Cardiac muscle cell (in vitro differentiated cells and primary cell): Measurements from ENCODE around the gene BAZ2B. TPM values are rescaled to one million over a fixed set of nuclear protein-coding genes. Genes with fewer than 3 reads are reported as not detected.

ENCODE experiments used
- DNase-seq, 2 donors: peaks; one replicate each; pipeline versions ENCODE4 v3.0.0 to v3.0.0-alpha.2; 2010 to 2017; ENCODE audit warnings: low read depth in 1 of 2, low spot score in 1 of 2
- H3K27ac ChIP-seq: fragments of 200-600 bp; sonication (generic); 2 replicates; pipeline ENCODE4 v1.5.1; 2016
- H3K27me3 ChIP-seq: fragments of 200-600 bp; sonication (generic); 2 replicates; pipeline ENCODE4 v1.6.0; 2016; ENCODE audit warnings: control low read depth
- H3K36me3 ChIP-seq: fragments of 200-600 bp; sonication (generic); 2 replicates; pipeline ENCODE4 v1.5.1; 2016; ENCODE audit warnings: control low read depth
- H3K4me1 ChIP-seq: fragments of 200-600 bp; sonication (generic); 2 replicates; pipeline ENCODE4 v1.8.1; 2017; ENCODE audit warnings: low read depth, mild to moderate bottlenecking, mixed run types
- H3K4me3 ChIP-seq: fragments of 200-600 bp; sonication (generic); 2 replicates; pipeline ENCODE4 v1.5.1; 2016; ENCODE audit warnings: mild to moderate bottlenecking
- H3K9me3 ChIP-seq: fragments of 200-600 bp; sonication (generic); 2 replicates; pipeline ENCODE4 v1.5.1; 2017; ENCODE audit warnings: low read depth, mild to moderate bottlenecking, control low read depth
- CTCF ChIP-seq: IDR thresholded peaks from 2 replicates; pipeline ENCODE4 v1.5.1; 2012; ENCODE audit warnings: low read depth, mild to moderate bottlenecking, low read length
- polyA plus RNA-seq: library from polyadenylated mRNA; unstranded; fragments of >200 nt; fragmentation: Nextera tagmentation; extraction: Ambion mirVana; gene quantifications from 2 replicates; pipeline ENCODE4 v1.2.1, GENCODE V29; 2016
- total RNA-seq: library from RNA; depleted of rRNA; stranded (reverse); fragments of >200 nt; gene quantifications from 2 replicates; pipeline ENCODE4 v1.2.3, GENCODE V29; 2016

BAZ2B gene
- 60.1 and 103 TPM in 2 replicates for total RNA-seq
- 62.1 and 91.3 TPM in 2 replicates for polyA plus RNA-seq

DNA sequence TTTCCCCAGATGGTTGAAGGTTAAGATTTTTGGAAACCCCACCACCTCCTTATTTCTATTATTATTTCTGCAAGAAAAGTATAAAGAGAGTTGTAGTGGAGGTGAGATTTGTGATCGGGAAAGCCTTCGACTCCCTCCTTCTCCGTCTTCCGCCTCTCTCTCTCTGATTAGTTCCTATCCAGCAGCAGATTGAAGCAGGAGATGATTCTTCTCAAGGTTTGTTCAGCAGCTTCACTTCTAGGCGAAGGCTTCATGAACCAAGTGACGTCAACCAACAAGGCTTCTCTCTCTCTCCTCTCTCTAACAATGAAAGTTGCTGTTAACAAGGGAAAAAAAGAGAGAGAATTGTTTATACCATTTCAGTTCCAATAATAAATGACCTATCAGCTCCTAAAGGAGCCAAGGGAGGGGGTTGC is at the start of gene BAZ2B:
BAZ2B (minus strand) TSS at position 263 of the 416 bp plus-strand sequence. CDS start 137,829 bp downstream, outside the sequence.
- DNase-seq = peak; percentile 62 to 85
- H3K27ac ChIP-seq = peak within 1 kb of the TSS; percentile 99
- peaks cover 19% of the 10 kb centered on the region for H3K4me1 ChIP-seq

DNA sequence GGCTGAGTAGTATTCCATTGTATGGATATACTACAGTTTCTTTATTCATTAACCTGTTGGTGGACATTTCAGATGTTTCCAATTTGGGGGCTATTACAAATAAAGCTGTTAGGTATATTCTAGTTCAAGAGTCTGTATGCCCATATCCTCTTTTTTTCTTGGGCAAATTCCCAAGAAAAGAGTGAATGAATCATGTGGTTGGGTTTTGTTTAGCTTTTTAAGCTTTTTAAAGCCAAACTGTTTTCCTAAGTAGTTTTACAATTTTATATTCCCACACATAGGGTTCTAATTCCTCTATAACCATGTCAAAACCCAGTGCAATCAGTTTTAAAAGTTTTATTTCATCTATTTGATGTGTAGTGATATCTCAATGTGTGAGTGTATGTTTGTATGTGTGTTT is 44.9 kb upstream of the BAZ2B start:
- H3K27me3 ChIP-seq = no peaks in the 10 kb centered on the region
- no peak for DNase-seq
- no peak for TF ChIP-seq CTCF
- H3K9me3 ChIP-seq = no peaks in the 10 kb centered on the region
- H3K4me1 ChIP-seq = no peaks in the 10 kb centered on the region
- no peak overlapping the region for H3K27ac ChIP-seq
- H3K4me3 ChIP-seq = no peak overlapping the region
- H3K36me3 ChIP-seq = no peaks in the 10 kb centered on the region

More for the DNA sequence above, at the start of gene BAZ2B:
- Histone ChIP-seq H3K4me3 (peak within 1 kb of the TSS; percentile 74), H3K36me3 (no peaks in the 10 kb centered on the region), H3K27me3 (no peaks in the 10 kb centered on the region), H3K9me3 (no peaks in the 10 kb centered on the region)
- TF ChIP-seq CTCF = no peak

DNA sequence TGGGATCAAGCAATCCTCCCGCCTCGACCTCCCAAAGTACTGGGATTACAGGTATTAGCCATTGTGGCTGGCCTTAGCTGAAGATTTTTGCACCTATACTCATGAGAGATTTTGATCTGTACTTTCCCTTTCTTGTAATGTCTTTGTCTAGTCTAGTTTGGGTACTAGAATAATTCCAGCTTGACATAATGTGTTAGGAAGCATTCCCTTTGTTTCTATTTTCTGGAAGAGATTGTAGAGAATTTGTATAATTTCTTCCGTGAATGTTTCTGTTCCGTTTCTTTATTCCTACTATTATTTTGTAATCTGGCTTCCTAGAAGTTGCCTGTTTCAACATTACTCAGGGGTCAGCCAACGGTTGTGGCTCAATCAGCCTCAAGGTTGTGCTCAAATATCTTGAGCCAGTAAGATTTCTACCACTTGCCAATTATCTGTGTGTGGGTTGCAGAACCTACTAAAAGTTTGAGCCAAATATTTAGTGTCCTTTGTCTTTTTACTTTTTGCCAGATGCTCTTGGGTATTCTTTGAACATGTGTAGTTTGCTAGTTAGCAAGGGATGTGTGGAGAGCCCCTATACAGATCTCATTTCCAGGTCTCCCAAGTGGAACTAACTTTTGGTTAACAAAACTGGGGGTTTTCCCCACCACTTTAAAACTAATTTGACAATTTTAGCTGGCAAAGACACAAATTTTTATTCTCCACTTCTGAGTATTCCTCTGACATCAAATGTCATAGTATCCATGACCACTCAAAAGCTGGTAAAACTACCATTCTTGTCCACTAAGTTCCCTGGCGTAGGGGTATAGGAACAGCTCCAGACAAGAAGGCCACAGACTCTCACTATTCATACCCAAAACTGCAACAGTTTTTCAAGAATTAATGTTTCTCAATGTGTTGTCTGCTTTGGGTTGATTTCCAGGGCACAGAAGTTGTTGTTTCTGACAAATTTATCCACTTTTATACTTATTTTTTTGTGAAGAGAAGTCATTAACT is 42.8 kb upstream of the BAZ2B start:
- peak in 1 of 2 donors; percentile 86 for DNase-seq
- no peak for TF ChIP-seq CTCF

GRCh38 chr2:159653962-159654361 is 37.6 kb upstream of the BAZ2B start:
- TF ChIP-seq CTCF = no peak
- no peak overlapping the region for H3K27ac ChIP-seq
- peaks cover 11% of the 10 kb centered on the region for H3K4me1 ChIP-seq
- no peak overlapping the region for H3K4me3 ChIP-seq
- no peak for DNase-seq
- no peaks in the 10 kb centered on the region for H3K9me3 ChIP-seq
- H3K36me3 ChIP-seq = no peaks in the 10 kb centered on the region
- H3K27me3 ChIP-seq = no peaks in the 10 kb centered on the region

More for the DNA sequence above, 42.8 kb upstream of the BAZ2B start:
- no peaks in the 10 kb centered on the region for H3K4me1 ChIP-seq
- H3K36me3 ChIP-seq = no peaks in the 10 kb centered on the region
- no peak overlapping the region for H3K27ac ChIP-seq
- H3K9me3 ChIP-seq = no peaks in the 10 kb centered on the region
- no peak overlapping the region for H3K4me3 ChIP-seq
- no peaks in the 10 kb centered on the region for H3K27me3 ChIP-seq

GRCh38 chr2:159651884-159652283 is 35.5 kb upstream of the BAZ2B start:
- Histone ChIP-seq H3K27ac (no peak overlapping the region), H3K4me1 (peaks cover 11% of the 10 kb centered on the region), H3K36me3 (no peaks in the 10 kb centered on the region), H3K27me3 (no peaks in the 10 kb centered on the region), H3K4me3 (no peak overlapping the region), H3K9me3 (no peaks in the 10 kb centered on the region)
- no peak for TF ChIP-seq CTCF
- no peak for DNase-seq
